B cell (primary cell): ENCODE measurements around the gene CAMK2D. TPM values are rescaled to one million over a fixed set of nuclear protein-coding genes. Genes with fewer than 3 reads are reported as not detected.

ENCODE experiments used
- ATAC-seq: fragments of 200-7000 bp; cut with Tn5 transposase; one replicate; pipeline ENCODE4 v1.10.0; 2021; ENCODE audit warnings: low read depth, mild to moderate bottlenecking, moderate number of reproducible peaks, moderate library complexity
- CTCF ChIA-PET: fragments of 350-600 bp; sonication (Branson Sonifier 250); formaldehyde crosslinking; loops from one replicate; lab custom pipeline; 2021; ENCODE audit warnings: antibody characterized with exemption, inconsistent platforms; lab: Charles Lee
- POLR2A ChIA-PET: fragments of 350-600 bp; sonication (Branson Sonifier 250); formaldehyde crosslinking; loops from one replicate; lab custom pipeline; 2021; ENCODE audit warnings: antibody characterized with exemption; lab: Charles Lee
- DNase-seq: peaks from one replicate; pipeline ENCODE4 v3.0.0; 2013
- H2AFZ ChIP-seq: 2 replicates; pipeline ENCODE4 v1.6.1; 2012; ENCODE audit warnings: mild to moderate bottlenecking, low read depth, low read length; ENCODE audit not compliant: insufficient read depth, poor library complexity, severe bottlenecking
- H3K27ac ChIP-seq, 2 donors: 1 replicate in 1 of 2; 2 replicates in 1 of 2; pipeline ENCODE4 v1.5.1; 2012 to 2013; ENCODE audit warnings: low read length in 2 of 2, mild to moderate bottlenecking in 2 of 2, moderate library complexity in 1 of 2
- H3K27me3 ChIP-seq, 4 experiments: fragments of 200-600 bp in 1 of 4; sonication (generic) in 1 of 4; replicated peaks in 1 of 4; 1 replicate in 2 of 4; 2 replicates in 2 of 4; pipeline versions ENCODE4 v1.6.1 to v1.7.0; 2013 to 2016; ENCODE audit warnings: low read length in 3 of 4, mild to moderate bottlenecking in 2 of 4, mixed read lengths in 1 of 4, moderate library complexity in 1 of 4; ENCODE audit not compliant: insufficient read depth in 4 of 4, control insufficient read depth in 3 of 4; ENCODE audit errors: control extremely low read depth in 1 of 4
- H3K36me3 ChIP-seq, 2 experiments: replicated peaks in 1 of 2; 1 replicate in 1 of 2; 2 replicates in 1 of 2; pipeline versions ENCODE4 v1.6.1 to v1.7.1; 2013; ENCODE audit warnings: low read length in 1 of 2; ENCODE audit not compliant: insufficient read depth in 2 of 2, control insufficient read depth in 1 of 2; ENCODE audit errors: control extremely low read depth in 1 of 2, extremely low read depth in 1 of 2
- H3K4me1 ChIP-seq, 2 donors: fragments of 200-600 bp in 1 of 2; sonication (generic) in 1 of 2; 1 replicate in 1 of 2; 2 replicates in 1 of 2; pipeline versions ENCODE4 v1.5.1 to v1.6.1; 2013 to 2017; ENCODE audit warnings: low read length in 2 of 2; ENCODE audit not compliant: control insufficient read depth in 2 of 2, insufficient read depth in 2 of 2
- H3K4me2 ChIP-seq: replicated peaks from 2 replicates; pipeline ENCODE3; 2012; ENCODE audit warnings: mild to moderate bottlenecking, low read depth, low read length; ENCODE audit not compliant: poor library complexity, severe bottlenecking
- H3K4me3 ChIP-seq, 5 experiments: fragments of 200-600 bp in 1 of 5; sonication (generic) in 1 of 5; 1 replicate in 3 of 5; 2 replicates in 2 of 5; pipeline versions ENCODE4 v1.5.1 to v1.7.0; 2011 to 2016; ENCODE audit warnings: low read length in 4 of 5, mild to moderate bottlenecking in 4 of 5, low read depth in 2 of 5, control low read depth in 1 of 5, moderate library complexity in 1 of 5; ENCODE audit not compliant: insufficient read depth in 1 of 5; ENCODE audit errors: control extremely low read depth in 1 of 5, extremely low read depth in 1 of 5
- H3K79me2 ChIP-seq: fragments of 200-600 bp; sonication (generic); one replicate; pipeline ENCODE4 v1.6.0; 2016; ENCODE audit warnings: low read length; ENCODE audit not compliant: control insufficient read depth, insufficient read depth
- H3K9ac ChIP-seq: fragments of 200-600 bp; sonication (generic); 2 replicates; pipeline ENCODE4 v1.6.1; 2017; ENCODE audit warnings: mild to moderate bottlenecking, low read length, moderate library complexity
- H3K9me3 ChIP-seq, 3 donors: one replicate each; pipeline versions ENCODE4 v1.6.1 to v1.7.1; 2013; ENCODE audit warnings: low read length in 2 of 3; ENCODE audit not compliant: control insufficient read depth in 2 of 3, insufficient read depth in 1 of 3; ENCODE audit errors: control extremely low read depth in 1 of 3
- H4K20me1 ChIP-seq: 2 replicates; pipeline ENCODE4 v1.6.0; 2012; ENCODE audit warnings: mild to moderate bottlenecking, low read length; ENCODE audit not compliant: insufficient read depth, control insufficient read depth, poor library complexity, severe bottlenecking
- H3K27ac Mint-ChIP-seq: one replicate; pipeline ENCODE4 v1.8.0; 2021; ENCODE audit warnings: mixed read lengths
- H3K27me3 Mint-ChIP-seq: one replicate; pipeline ENCODE4 v1.8.0; 2021; ENCODE audit warnings: mixed read lengths
- H3K4me1 Mint-ChIP-seq: one replicate; pipeline ENCODE4 v1.8.0; 2021; ENCODE audit warnings: mixed read lengths
- H3K4me3 Mint-ChIP-seq: one replicate; pipeline ENCODE4 v1.8.0; 2021; ENCODE audit warnings: mixed read lengths
- H3K9me3 Mint-ChIP-seq: one replicate; pipeline ENCODE4 v1.8.0; 2022; ENCODE audit warnings: mixed read lengths; ENCODE audit not compliant: insufficient read depth
- EZH2 ChIP-seq: IDR thresholded peaks from 2 replicates; pipeline ENCODE4 v1.6.1; 2012; ENCODE audit warnings: borderline replicate concordance, low read depth, mild to moderate bottlenecking, moderate library complexity, low read length; ENCODE audit not compliant: insufficient read depth, poor library complexity, severe bottlenecking
- WGBS: methylation state at CpG from one replicate; pipeline ENCODE4 v1.1.5; 2013; ENCODE audit warnings: missing lambda C conversion rate; ENCODE audit not compliant: insufficient coverage; 5-methylcytosine and 5-hydroxymethylcytosine counted together
- intact Hi-C: fragments of 100-400 bp; cut with micrococcal nuclease; formaldehyde crosslinking; loops from one replicate; pipeline ENCODE4 v1.10.0; 2022
- polyA plus RNA-seq: library from polyadenylated mRNA; depleted of rRNA; stranded (reverse); fragments of >200 nt; gene quantifications from 2 replicates; pipeline ENCODE4 v1.2.3, GENCODE V29; 2012
- total RNA-seq, 2 donors: library from RNA; stranded (reverse); fragments of 120-200 nt in 1 of 2; gene quantifications; 1 replicate in 1 of 2; 2 replicates in 1 of 2; pipeline versions ENCODE4 v1.2.3 to v1.2.4, GENCODE V29; 2013 to 2022
- TF ChIP-seq, protein P1 (sequence below): fragments of 200-600 bp; IDR thresholded peaks from one replicate; pipeline ENCODE4 v1.8.0; 2022; ENCODE audit warnings: antibody characterized with exemption, mild to moderate bottlenecking

Gene CAMK2D
- total and polyA plus RNA-seq, 2 donors (not counting 1 experiment from before 2014, with no cell fraction given): 26.3 to 57.0 TPM

DNA sequence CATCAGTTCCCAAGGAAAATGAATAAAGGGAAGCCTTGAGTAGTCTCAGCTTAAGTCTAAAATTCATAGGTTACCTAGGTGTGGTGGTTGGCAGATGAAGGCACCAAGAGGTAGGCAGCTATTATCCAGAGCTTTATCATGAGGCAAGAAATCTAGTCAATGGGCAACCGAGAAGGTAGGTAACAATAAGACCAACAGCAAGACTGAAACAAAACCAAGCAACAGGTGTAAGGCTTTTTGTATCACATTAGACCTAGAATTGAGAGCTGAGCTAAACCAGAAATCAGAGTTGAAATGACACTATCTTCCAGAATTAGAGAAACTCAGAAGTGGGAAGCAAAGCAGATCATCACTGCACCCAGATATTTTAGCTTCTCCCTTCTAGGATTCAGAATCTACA is 117.1 kb downstream of the CAMK2D start:
- ChIA-PET POLR2A (no interaction called here), CTCF (interaction anchor here (1.0 to 1.5 kb wide), 5 partner anchors 60 to 119 kb away, joined by 3 to 6 read pairs (median 3); no protein-coding TSS in a partner anchor)
- no peak for DNase-seq
- H3K27ac Mint-ChIP-seq: peak overlapping the region; percentile 88
- no peaks in the 10 kb centered on the region for H3K27me3 Mint-ChIP-seq
- H3K79me2 ChIP-seq: peaks cover 78% of the 10 kb centered on the region
- H3K4me1 Mint-ChIP-seq: peaks cover 72% of the 10 kb centered on the region
- ATAC-seq: no peak
- no peaks in the 10 kb centered on the region for H3K27me3 ChIP-seq
- no peak overlapping the region for H3K4me3 Mint-ChIP-seq
- H3K36me3 ChIP-seq: peaks cover 0 to 2% of the 10 kb centered on the region in 2 experiments
- no peak overlapping the region for H3K4me2 ChIP-seq
- H3K4me1 ChIP-seq: peaks cover 44 to 59% of the 10 kb centered on the region in 2 donors
- peak overlapping the region in 1 of 2 donors; percentile 63 for H3K27ac ChIP-seq
- no peaks in the 10 kb centered on the region for H3K9me3 ChIP-seq
- TF ChIP-seq, protein P1, sequence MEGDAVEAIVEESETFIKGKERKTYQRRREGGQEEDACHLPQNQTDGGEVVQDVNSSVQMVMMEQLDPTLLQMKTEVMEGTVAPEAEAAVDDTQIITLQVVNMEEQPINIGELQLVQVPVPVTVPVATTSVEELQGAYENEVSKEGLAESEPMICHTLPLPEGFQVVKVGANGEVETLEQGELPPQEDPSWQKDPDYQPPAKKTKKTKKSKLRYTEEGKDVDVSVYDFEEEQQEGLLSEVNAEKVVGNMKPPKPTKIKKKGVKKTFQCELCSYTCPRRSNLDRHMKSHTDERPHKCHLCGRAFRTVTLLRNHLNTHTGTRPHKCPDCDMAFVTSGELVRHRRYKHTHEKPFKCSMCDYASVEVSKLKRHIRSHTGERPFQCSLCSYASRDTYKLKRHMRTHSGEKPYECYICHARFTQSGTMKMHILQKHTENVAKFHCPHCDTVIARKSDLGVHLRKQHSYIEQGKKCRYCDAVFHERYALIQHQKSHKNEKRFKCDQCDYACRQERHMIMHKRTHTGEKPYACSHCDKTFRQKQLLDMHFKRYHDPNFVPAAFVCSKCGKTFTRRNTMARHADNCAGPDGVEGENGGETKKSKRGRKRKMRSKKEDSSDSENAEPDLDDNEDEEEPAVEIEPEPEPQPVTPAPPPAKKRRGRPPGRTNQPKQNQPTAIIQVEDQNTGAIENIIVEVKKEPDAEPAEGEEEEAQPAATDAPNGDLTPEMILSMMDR: no peak
- TF ChIP-seq EZH2: no peak
- H3K4me3 ChIP-seq: no peak overlapping the region
- intact Hi-C loops: loop anchor here (5.0 kb wide), 3 partner anchors 33 to 93 kb away; no protein-coding TSS in a partner anchor
- H4K20me1 ChIP-seq: no peaks in the 10 kb centered on the region
- WGBS: no CpG with 5 or more reads among the region's 1 CpG
- H3K9me3 Mint-ChIP-seq: no peaks in the 10 kb centered on the region
- H2AFZ ChIP-seq: no peak overlapping the region
- H3K9ac ChIP-seq: no peak overlapping the region

GRCh38 chr4:113643505-113643904 is 118.0 kb downstream of the CAMK2D start:
- Histone ChIP-seq H3K4me1 (peaks cover 53 to 68% of the 10 kb centered on the region in 2 donors), H3K27me3 (no peaks in the 10 kb centered on the region), H3K4me2 (peak overlapping the region; percentile 2), H2AFZ (no peak overlapping the region), H3K9me3 (no peaks in the 10 kb centered on the region), H3K9ac (no peak overlapping the region), H4K20me1 (no peaks in the 10 kb centered on the region), H3K79me2 (peaks cover 78% of the 10 kb centered on the region), H3K36me3 (peaks cover 0 to 2% of the 10 kb centered on the region in 2 experiments), H3K4me3 (no peak overlapping the region), H3K27ac (peak overlapping the region; percentile 25 to 63)
- H3K27ac Mint-ChIP-seq: peak overlapping the region; percentile 74
- intact Hi-C loops: loop anchor here (5.0 kb wide), 3 partner anchors 34 to 94 kb away; no protein-coding TSS in a partner anchor
- H3K4me3 Mint-ChIP-seq: no peak overlapping the region
- TF ChIP-seq, protein P1: no peak
- no peak for TF ChIP-seq EZH2
- no peaks in the 10 kb centered on the region for H3K9me3 Mint-ChIP-seq
- peaks cover 72% of the 10 kb centered on the region for H3K4me1 Mint-ChIP-seq
- WGBS: no CpG with 5 or more reads among the region's 4 CpGs
- DNase-seq: no peak
- ATAC-seq: no peak
- POLR2A ChIA-PET: no interaction called here
- H3K27me3 Mint-ChIP-seq: no peaks in the 10 kb centered on the region
- CTCF ChIA-PET: interaction anchor here (1.0 to 1.5 kb wide), 3 partner anchors 8 to 120 kb away, joined by 3 to 4 read pairs (median 3); no protein-coding TSS in a partner anchor
